Lung (tissue), 12 donors: ENCODE results near the gene BCL7B. TPM values are rescaled to one million over a fixed set of nuclear protein-coding genes. Genes with fewer than 3 reads are reported as not detected.

Source experiments
- ATAC-seq: fragments of 200-7000 bp; cut with Tn5 transposase; one replicate; pipeline ENCODE4 v1.9.1; 2020; ENCODE audit warnings: moderate number of reproducible peaks; ENCODE audit not compliant: insufficient read depth, low FRiP score
- DNase-seq, 3 donors: peaks; one replicate each; pipeline ENCODE4 v3.0.0-alpha.2; 2013 to 2017
- H3K27ac ChIP-seq, 2 donors: one replicate each; pipeline ENCODE4 v1.5.1; 2013; ENCODE audit warnings: mild to moderate bottlenecking in 2 of 2, moderate library complexity in 2 of 2, control low read depth in 1 of 2, inconsistent platforms in 1 of 2, low read depth in 1 of 2, low read length in 1 of 2
- H3K27me3 ChIP-seq, 3 donors: one replicate each; pipeline ENCODE4 v1.5.1; 2013; ENCODE audit warnings: low read length in 2 of 3; ENCODE audit not compliant: control insufficient read depth in 3 of 3, insufficient read depth in 3 of 3
- H3K36me3 ChIP-seq, 4 donors: one replicate each; pipeline ENCODE4 v1.5.1; 2013; ENCODE audit warnings: low read length in 4 of 4, mild to moderate bottlenecking in 1 of 4, moderate library complexity in 1 of 4; ENCODE audit not compliant: control insufficient read depth in 4 of 4, insufficient read depth in 4 of 4
- H3K4me1 ChIP-seq, 5 donors: one replicate each; pipeline ENCODE4 v1.5.1; 2013; ENCODE audit warnings: low read length in 5 of 5, mild to moderate bottlenecking in 2 of 5, moderate library complexity in 1 of 5; ENCODE audit not compliant: control insufficient read depth in 5 of 5, insufficient read depth in 5 of 5
- H3K4me3 ChIP-seq: one replicate; pipeline ENCODE4 v1.5.1; 2013; ENCODE audit warnings: mild to moderate bottlenecking, control low read depth, moderate library complexity
- H3K9ac ChIP-seq, 2 donors: one replicate each; pipeline ENCODE4 v1.5.1; 2013; ENCODE audit warnings: low read length in 2 of 2, control low read depth in 1 of 2; ENCODE audit not compliant: insufficient read depth in 1 of 2
- H3K9me3 ChIP-seq, 4 donors: one replicate each; pipeline ENCODE4 v1.5.1; 2013; ENCODE audit warnings: low read length in 3 of 4, mild to moderate bottlenecking in 1 of 4, moderate library complexity in 1 of 4; ENCODE audit not compliant: control insufficient read depth in 4 of 4, insufficient read depth in 3 of 4
- WGBS, 2 donors: extraction: QIAGEN DNeasy Blood & Tissue Kit; methylation state at CpG; one replicate each; pipeline ENCODE4 v1.1.7; 2013; 5-methylcytosine and 5-hydroxymethylcytosine counted together
- polyA plus RNA-seq, 2 donors: library from polyadenylated mRNA; stranded (reverse); fragments of 200-250 nt; gene quantifications; one replicate each; pipeline ENCODE4 v1.2.1, GENCODE V29; 2013
- total RNA-seq, 2 donors: library from RNA; depleted of rRNA in 1 of 2; stranded (reverse); fragments of >200 nt in 1 of 2; gene quantifications; one replicate each; pipeline ENCODE4 v1.2.1, GENCODE V29; 2014 to 2021
- TF ChIP-seq, protein P1 (sequence below): IDR thresholded peaks from 2 replicates; pipeline ENCODE4 v1.5.1; 2012; ENCODE audit warnings: mild to moderate bottlenecking; ENCODE audit errors: control extremely low read depth, extremely low read depth
- donor health status: control.
- donor health status: control.
- donor health status: Bipolar disorder and iron deficiency.
- donor health status: healthy.
- donor health status: DM: yes; HTN: yes; CAD: no.

BCL7B gene
- total and polyA plus RNA-seq, 4 donors, result 17.7 to 71.0 (median 60.6) TPM

DNA sequence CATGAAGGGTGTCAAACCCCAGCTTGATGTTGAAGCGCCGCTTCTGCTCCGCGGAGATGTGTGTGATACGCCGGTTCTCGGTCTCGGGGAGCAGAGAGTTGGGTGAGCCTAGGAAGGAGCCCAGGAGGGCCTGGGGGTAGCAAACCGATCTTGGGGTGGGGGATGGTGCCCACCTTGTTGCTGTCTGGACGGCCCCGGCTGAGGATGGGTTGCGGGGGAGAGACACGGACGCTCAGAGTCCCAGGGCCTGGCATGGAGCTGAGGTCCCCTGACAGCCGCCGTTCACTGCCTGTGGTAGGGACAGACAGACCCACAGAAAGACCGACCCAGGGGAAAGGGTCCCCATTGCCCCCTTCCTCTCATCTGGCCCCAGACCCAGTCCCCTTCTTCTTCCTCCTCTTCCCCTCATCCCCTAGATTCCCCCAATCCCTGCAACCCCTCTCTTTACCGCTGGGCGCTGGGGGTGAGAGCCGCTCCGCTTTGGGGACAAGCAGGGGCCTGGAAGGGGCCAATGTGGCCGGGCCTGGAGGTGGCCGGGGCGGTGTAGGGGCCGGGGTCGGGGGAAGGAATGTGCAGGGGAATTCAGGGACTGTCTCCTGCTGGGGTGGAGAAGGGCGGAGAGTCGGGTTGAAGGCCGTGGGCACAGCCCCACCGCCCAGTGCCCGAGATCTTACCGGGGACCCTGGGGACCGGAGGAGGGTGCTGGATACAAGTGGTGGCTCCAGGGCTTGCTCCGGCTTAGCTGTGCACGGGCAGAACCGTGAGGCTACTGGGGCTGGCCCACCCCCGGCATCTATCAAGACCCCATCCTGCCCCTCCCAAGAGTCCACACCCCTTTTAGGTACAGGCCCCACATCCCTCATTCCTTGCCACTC is 38.9 kb upstream of the BCL7B start:
- Histone ChIP-seq H3K4me3 (no peak overlapping the region), H3K27ac (no peak overlapping the region), H3K27me3 (peaks cover 0 to 12% (median 7%) of the 10 kb centered on the region in 3 donors), H3K9me3 (no peaks in the 10 kb centered on the region), H3K9ac (no peak overlapping the region), H3K36me3 (no peaks in the 10 kb centered on the region), H3K4me1 (no peaks in the 10 kb centered on the region)
- TF ChIP-seq, protein P1, sequence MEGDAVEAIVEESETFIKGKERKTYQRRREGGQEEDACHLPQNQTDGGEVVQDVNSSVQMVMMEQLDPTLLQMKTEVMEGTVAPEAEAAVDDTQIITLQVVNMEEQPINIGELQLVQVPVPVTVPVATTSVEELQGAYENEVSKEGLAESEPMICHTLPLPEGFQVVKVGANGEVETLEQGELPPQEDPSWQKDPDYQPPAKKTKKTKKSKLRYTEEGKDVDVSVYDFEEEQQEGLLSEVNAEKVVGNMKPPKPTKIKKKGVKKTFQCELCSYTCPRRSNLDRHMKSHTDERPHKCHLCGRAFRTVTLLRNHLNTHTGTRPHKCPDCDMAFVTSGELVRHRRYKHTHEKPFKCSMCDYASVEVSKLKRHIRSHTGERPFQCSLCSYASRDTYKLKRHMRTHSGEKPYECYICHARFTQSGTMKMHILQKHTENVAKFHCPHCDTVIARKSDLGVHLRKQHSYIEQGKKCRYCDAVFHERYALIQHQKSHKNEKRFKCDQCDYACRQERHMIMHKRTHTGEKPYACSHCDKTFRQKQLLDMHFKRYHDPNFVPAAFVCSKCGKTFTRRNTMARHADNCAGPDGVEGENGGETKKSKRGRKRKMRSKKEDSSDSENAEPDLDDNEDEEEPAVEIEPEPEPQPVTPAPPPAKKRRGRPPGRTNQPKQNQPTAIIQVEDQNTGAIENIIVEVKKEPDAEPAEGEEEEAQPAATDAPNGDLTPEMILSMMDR, result no peak
- ATAC-seq (no peak), DNase-seq (no peak)
- 63 to 64% methylated on average over 31 to 37 of the region's 37 CpGs for WGBS, 2 donors

GRCh38 chr7:73595358-73595757 is 37.9 kb upstream of the BCL7B start:
- Histone ChIP-seq H3K4me3 (no peak overlapping the region), H3K27ac (no peak overlapping the region), H3K36me3 (no peaks in the 10 kb centered on the region), H3K4me1 (no peaks in the 10 kb centered on the region), H3K27me3 (peaks cover 0 to 12% (median 7%) of the 10 kb centered on the region in 3 donors), H3K9me3 (no peaks in the 10 kb centered on the region), H3K9ac (no peak overlapping the region)
- WGBS, 2 donors, result 89 to 92% methylated on average over 9 of the region's 9 CpGs
- DNase-seq (no peak), ATAC-seq (no peak)
- TF ChIP-seq, protein P1, result no peak

GRCh38 chr7:73593207-73594045 is 35.9 kb upstream of the BCL7B start:
- 70 to 76% methylated on average over 14 of the region's 14 CpGs for WGBS, 2 donors
- Histone ChIP-seq H3K4me3 (no peak overlapping the region), H3K27ac (no peak overlapping the region), H3K4me1 (no peaks in the 10 kb centered on the region), H3K27me3 (peaks cover 0 to 10% (median 6%) of the 10 kb centered on the region in 3 donors), H3K9me3 (no peaks in the 10 kb centered on the region), H3K36me3 (no peaks in the 10 kb centered on the region), H3K9ac (no peak overlapping the region)
- TF ChIP-seq, protein P1, result no peak
- DNase-seq (no peak), ATAC-seq (no peak)
